HEK293 (cell line): ENCODE results near the gene ALDH4A1.

Experiments
- KLF16 ChIP-seq: fragments of 450-650 bp; formaldehyde crosslinking; IDR thresholded peaks from 2 replicates; pipeline ENCODE4 v1.5.1; 2017; ENCODE audit warnings: missing biosample characterization, missing genetic modification characterization
- MEIS1 ChIP-seq: sonication (generic); formaldehyde crosslinking; IDR thresholded peaks from 2 replicates; pipeline ENCODE4 v1.8.1; 2022; ENCODE audit warnings: missing genetic modification reagents, mild to moderate bottlenecking, borderline replicate concordance
- REST ChIP-seq: fragments of 450-650 bp; formaldehyde crosslinking; IDR thresholded peaks from 2 replicates; pipeline ENCODE4 v1.5.1; 2016; ENCODE audit warnings: missing biosample characterization, missing genetic modification characterization
- ZNF274 ChIP-seq, 2 experiments: fragments of 200-500 bp in 1 of 2; fragments of 450-650 bp in 1 of 2; sonication (Bioruptor generic) in 1 of 2; formaldehyde crosslinking in 1 of 2; IDR thresholded peaks; 2 replicates each; pipeline versions ENCODE4 v1.5.1 to v1.6.1; 2014 to 2016; ENCODE audit warnings: borderline replicate concordance in 1 of 2, inconsistent platforms in 1 of 2, low read length in 1 of 2, missing biosample characterization in 1 of 2, missing genetic modification characterization in 1 of 2

- TF ChIP-seq KLF16, result no peak
- TF ChIP-seq ZNF274 (IDR thresholded peaks at IDR 0.05; ENCODE audit: low read length), result no peak
- TF ChIP-seq ZNF274 (tag by site-specific recombination; IDR thresholded peaks at IDR 0.05; ENCODE audit: borderline replicate concordance), result no peak
- TF ChIP-seq MEIS1 (CRISPR knock-in tag), result no peak
- no peak for TF ChIP-seq REST
Observed at GRCh38 chr1:18895317-18895716, 7.0 kb downstream of the ALDH4A1 start.
